Measurements from ENCODE around the gene SRCIN1.
"Not testable (repeated sequence)": the region's sequence is repeated elsewhere in the genome, so short reads cannot be mapped to it uniquely, and the experiment has no call there.

The SRCIN1 gene

DNA sequence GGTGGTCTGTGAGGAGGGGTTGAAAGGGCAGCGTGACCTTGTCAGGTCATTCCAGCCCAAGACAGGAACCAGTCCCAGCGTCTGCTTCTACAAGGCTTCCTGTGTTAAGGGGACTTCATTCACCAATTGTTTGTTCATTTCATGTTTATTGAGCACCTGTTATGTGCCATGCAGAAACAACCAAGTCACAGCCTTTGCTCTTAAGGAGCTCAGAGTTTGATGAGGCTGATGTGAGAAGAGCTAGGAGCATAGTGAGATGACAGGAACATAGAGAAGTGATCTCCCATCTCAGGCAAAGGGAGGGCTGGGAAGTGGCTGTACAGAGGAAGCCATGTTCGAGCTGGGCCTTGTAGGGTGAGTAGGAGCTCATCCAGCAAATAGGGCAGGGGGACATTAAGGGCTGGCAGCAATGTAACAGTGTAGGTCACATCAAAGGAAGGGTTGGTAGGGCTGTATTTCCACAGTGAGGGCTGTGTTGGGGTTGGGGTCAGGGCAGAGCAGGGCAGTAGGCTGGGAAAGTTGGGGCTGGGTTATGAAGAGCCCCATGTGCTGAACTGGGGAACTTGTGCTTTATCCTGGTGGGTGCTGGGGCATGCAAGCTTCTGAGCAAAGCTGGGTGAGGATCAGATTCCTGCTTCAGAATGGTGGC lies 97.7 kb downstream of the SRCIN1 start:
- no peak for DNase-seq

DNA sequence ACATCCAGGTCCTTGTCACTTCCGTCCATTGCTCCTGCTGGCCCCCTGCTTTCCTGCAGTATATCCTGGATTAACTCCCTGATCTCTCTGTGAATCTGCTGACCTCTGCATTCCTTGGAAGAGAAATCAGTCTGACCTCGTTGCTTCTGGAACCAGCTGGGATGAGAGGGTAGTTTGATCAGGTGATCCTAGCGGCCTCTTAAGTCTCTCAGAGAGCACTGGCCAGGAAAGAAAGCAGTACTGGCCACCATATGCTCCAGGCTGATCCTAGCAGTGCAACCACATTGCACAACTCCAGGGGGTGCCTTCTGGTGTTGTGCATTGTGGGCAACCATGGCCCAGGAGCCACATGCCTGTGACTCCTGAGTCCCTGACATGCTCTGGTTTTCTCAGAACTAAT lies 98.3 kb downstream of the SRCIN1 start:
- no peak for DNase-seq

DNA sequence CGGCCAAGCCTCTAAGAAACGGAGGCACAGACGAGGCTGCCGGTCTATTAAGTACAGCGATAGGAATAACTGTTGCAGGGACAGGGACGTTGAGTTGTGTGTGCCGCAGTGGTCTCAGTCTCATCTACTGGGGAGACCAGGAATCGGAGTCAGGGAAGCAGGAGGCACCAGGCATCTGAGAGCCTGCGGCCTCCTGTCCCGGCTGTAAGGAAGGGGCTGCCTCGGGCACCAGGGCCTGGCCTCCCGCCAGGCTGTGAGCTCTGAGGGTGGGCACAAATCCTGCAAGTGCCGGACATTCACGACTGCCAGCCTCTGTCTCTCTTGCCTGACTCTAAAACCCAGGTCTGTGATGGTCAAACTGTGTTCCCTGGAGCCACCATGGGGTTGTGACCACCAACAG lies 101.5 kb downstream of the SRCIN1 start:
- DNase-seq = no peak

DNA sequence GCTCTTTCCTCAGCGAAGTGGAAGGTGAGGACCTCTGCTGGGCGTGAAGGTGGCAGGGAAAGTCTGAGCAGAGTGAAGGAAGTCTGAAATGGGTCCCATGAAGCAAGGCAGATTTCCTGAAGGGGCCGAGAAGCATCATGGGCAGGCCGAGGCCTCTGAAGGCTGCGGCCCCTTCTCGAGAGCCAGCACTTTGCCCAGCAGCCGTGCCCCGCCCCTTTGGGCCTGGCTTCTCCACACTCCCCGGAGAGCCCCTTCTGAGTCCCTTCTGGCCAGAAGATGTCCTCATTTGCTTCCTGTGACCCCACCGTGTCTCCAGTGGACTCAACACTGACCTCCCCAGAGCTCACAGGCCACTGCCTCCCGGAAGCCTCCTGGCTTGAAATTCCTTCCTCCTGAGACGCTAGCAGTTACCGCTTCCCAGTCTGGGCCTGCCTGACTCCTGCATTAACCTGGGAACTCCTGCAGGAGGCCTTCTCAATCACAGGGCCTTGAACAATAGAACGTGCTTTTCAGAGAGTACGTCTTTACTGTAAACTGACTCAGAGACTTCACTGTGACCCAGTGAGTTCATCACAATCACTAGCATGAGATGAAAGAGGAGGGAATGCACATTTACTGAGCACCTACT lies 102.4 kb downstream of the SRCIN1 start:
- DNase-seq = not testable (repeated sequence)

DNA sequence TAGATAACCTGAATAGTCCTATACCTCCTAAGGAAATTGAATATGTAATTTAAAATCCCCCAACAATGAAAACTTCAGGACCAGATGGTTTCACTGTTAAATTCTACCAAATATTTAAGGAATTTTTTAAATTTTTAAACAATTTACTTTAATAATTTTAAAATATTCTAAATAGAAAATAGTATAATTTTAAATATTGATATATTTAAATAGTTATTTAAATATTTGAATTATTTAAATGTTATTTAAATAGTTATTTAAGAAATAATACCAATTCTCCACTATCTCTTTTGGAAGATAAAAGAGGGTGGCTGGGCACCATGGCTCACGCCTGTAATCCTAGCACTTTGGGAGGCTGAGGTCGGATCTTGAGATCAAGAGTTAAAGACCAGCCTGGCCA lies 104.0 kb downstream of the SRCIN1 start:
- DNase-seq = not testable (repeated sequence)

- not testable (repeated sequence) for DNase-seq
Observed at GRCh38 chr17:38499230-38499629, 106.5 kb downstream of the SRCIN1 start.

GRCh38 chr17:38498353-38498752 lies 107.4 kb downstream of the SRCIN1 start:
- no peak for DNase-seq

GRCh38 chr17:38497656-38498055 lies 108.1 kb downstream of the SRCIN1 start:
- DNase-seq = not testable (repeated sequence)

- not testable (repeated sequence) for DNase-seq
Observed at GRCh38 chr17:38494152-38494551, 111.6 kb downstream of the SRCIN1 start.

- peak; percentile 97 for DNase-seq
Observed at GRCh38 chr17:38492067-38493040, 113.4 kb downstream of the SRCIN1 start.

DNA sequence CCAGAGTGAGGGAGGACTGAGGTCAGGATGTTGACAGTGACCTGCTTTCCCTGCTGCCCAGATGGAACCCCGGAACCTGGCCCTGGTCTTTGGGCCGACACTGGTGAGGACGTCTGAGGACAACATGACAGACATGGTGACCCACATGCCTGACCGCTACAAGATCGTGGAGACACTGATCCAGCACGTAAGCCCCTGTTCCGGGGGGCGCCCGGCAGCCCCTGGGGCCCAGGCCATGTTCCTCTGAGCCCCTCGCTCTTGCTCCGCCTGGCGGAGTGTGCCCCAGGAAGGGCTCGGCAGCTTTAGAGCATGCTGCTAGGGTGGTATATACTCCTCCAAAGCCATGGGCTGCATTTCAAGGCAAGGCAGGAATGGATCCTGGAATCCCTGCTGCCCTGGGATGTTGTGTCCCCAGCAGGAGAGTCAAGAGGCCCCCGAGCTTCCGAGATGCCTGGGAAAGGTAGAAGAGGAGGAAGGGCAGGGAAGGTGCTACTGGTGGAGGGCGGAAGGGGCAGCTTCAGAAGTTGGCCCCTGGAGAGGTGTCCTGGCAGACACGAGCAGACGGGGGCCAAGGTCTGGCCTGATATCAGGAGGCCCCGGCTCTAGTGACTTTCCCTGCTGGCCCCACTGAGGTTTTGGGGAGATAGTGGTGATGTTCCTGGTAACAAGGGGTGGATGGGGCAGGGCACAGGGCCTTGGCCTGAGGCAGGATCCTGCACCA lies 114.2 kb downstream of the SRCIN1 start:
- not testable (repeated sequence) for DNase-seq

DNA sequence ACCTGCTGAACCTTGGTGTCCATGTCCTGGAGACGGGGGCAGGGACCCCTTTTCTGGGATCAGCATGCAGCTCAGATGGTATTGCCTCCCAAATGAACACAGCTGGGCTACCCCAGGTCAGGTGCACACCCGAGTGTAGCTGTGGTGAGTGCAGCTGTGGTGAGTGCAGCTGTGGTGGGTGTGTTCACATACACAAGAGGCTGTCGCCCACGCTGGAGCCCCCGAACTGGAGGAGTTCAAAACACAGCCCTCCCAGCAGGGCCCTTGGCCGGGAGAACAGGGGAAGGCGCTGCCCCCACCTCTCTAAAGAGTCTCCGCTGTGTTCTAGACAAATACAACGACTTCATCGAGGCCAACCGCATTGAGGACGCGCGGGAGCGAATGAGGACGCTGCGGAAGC lies 116.0 kb downstream of the SRCIN1 start:
- not testable (repeated sequence) for DNase-seq

- DNase-seq = peak; percentile 62
Observed at GRCh38 chr17:38485681-38486298, 120.0 kb downstream of the SRCIN1 start.

DNA sequence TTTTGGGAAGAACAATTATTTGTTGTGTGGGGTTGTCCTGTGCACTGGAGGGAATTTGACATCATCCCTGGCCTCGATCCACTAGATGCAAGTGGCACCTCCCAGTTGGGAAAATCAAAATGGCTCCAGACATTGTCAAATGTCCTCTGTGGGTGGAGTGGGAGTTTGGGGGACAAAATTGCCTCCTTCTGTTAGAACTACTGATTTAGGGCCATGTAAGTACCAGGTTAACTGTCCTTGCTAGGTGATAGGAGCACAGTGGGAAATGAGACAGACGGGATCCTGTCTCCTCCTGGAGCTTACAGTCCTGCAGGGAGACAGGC lies 120.6 kb downstream of the SRCIN1 start:
- DNase-seq = no peak

- DNase-seq = peak; percentile 84
Observed at GRCh38 chr17:38484242-38485145, 121.3 kb downstream of the SRCIN1 start.

DNA sequence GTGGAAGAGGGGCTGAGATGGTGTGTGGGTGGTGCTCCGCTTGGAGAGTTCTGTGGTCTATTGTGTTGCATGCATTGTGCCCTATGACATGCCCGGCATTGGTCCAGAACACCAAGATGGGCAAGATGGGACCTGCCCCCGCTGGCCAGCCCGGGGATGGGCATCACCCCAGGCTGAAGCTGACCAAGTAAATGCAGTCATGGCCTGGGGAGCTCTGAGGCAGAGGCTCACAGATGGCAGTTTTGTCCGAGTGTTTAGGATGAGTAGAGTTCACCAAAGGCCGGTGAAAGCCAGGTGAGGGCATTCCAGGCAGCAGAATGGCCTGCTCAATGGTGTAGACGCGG lies 123.1 kb downstream of the SRCIN1 start:
- not testable (repeated sequence) for DNase-seq

- DNase-seq = not testable (repeated sequence)
Observed at GRCh38 chr17:38482039-38482699, 123.6 kb downstream of the SRCIN1 start.

Measured in activated CD8-positive, alpha-beta memory T cell treated with anti-CD3 and anti-CD28 coated beads for 24 hours (primary cell).